Measurements from ENCODE around the gene UBE2D2. TPM values are rescaled to one million over a fixed set of nuclear protein-coding genes. Genes with fewer than 3 reads are reported as not detected.

Gene UBE2D2
- total and polyA plus RNA-seq, 10 of the 15 experiments (the other 5 are each of a cell fraction or from before 2014, with no cell fraction given) = 58.6 to 245 (median 128) TPM

DNA sequence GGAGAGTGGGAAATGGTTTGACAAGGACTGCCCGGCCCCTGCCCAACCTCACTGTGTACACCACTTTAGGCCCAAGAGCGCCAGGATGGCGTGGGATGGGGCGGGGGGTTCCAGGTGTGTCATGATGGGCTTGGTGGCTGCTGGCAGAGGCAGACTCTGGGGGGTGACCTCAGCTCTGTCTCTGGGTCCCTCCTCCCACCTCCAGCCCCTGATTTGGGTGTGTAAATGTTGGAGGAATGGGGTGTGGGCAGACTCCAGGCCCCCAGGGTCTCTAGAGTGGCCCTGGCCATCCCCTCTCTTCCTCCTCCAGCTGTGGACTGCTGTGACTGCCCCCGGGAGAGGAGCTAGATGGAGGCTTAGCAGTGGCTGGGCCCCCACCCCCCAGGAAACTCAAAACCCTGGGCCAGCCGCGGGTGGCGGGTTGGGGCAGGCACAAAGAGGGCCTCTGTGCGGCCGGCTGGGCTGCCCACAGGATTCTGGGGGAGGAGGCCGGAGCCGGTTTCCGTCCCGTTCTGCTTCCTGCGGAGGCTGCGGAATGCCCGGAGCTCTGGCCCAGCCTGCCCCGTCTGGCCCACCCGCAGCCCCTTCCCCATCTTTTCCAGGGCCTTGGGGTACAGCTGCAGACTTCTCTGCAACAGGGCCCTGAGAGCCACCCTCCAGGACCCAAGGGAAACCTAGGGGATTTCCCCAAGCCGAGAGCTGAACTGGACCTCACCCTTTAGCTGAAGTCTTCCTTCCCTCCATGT is 110.1 kb downstream of the UBE2D2 start (continued):
- TF ChIP-seq, protein P1, sequence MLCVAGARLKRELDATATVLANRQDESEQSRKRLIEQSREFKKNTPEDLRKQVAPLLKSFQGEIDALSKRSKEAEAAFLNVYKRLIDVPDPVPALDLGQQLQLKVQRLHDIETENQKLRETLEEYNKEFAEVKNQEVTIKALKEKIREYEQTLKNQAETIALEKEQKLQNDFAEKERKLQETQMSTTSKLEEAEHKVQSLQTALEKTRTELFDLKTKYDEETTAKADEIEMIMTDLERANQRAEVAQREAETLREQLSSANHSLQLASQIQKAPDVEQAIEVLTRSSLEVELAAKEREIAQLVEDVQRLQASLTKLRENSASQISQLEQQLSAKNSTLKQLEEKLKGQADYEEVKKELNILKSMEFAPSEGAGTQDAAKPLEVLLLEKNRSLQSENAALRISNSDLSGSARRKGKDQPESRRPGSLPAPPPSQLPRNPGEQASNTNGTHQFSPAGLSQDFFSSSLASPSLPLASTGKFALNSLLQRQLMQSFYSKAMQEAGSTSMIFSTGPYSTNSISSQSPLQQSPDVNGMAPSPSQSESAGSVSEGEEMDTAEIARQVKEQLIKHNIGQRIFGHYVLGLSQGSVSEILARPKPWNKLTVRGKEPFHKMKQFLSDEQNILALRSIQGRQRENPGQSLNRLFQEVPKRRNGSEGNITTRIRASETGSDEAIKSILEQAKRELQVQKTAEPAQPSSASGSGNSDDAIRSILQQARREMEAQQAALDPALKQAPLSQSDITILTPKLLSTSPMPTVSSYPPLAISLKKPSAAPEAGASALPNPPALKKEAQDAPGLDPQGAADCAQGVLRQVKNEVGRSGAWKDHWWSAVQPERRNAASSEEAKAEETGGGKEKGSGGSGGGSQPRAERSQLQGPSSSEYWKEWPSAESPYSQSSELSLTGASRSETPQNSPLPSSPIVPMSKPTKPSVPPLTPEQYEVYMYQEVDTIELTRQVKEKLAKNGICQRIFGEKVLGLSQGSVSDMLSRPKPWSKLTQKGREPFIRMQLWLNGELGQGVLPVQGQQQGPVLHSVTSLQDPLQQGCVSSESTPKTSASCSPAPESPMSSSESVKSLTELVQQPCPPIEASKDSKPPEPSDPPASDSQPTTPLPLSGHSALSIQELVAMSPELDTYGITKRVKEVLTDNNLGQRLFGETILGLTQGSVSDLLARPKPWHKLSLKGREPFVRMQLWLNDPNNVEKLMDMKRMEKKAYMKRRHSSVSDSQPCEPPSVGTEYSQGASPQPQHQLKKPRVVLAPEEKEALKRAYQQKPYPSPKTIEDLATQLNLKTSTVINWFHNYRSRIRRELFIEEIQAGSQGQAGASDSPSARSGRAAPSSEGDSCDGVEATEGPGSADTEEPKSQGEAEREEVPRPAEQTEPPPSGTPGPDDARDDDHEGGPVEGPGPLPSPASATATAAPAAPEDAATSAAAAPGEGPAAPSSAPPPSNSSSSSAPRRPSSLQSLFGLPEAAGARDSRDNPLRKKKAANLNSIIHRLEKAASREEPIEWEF (IDR thresholded peaks at IDR 0.05; ENCODE audit: insufficient replicate concordance, low read depth, low read length) = no peak
- TF ChIP-seq ATF7 (IDR thresholded peaks at IDR 0.05; ENCODE audit: low read depth) = no peak
- TF ChIP-seq CREM (IDR thresholded peaks at IDR 0.05; ENCODE audit: low read depth) = peak; percentile 13; the same call in 1 of the 2 replicates
- no peak for TF ChIP-seq LARP7 (IDR thresholded peaks at IDR 0.05)
- TF ChIP-seq BCL3 (IDR thresholded peaks at IDR 0.05; ENCODE audit: borderline replicate concordance, insufficient read depth, low read depth, low read length, poor library complexity, severe bottlenecking) = peak; percentile 80
- peak in 1 of 2 experiments; percentile 59; a peak in 1 of 3 replicates for TF ChIP-seq EGR1 (IDR thresholded peaks at IDR 0.05; ENCODE audit: borderline replicate concordance in 1 of 2, low read depth in 2 of 2, low read length in 2 of 2)
- no peak for TF ChIP-seq ZBTB33 (IDR thresholded peaks at IDR 0.05)
- 0 out of 2 replicates have a peak, but pooled peaks have one; percentile 16 for TF ChIP-seq TAF1 (IDR thresholded peaks at IDR 0.05; ENCODE audit: borderline replicate concordance, low read depth, low read length)
- TF ChIP-seq SPI1 (IDR thresholded peaks at IDR 0.05; ENCODE audit: borderline replicate concordance, insufficient read depth, low read depth, low read length) = no peak
- TF ChIP-seq GATAD2B (conservative IDR thresholded peaks at IDR 0.05; ENCODE audit: low read depth) = peak; percentile 81; the same call in 1 of the 2 replicates
- TF ChIP-seq MEF2B (IDR thresholded peaks at IDR 0.05; ENCODE audit: partially characterized antibody, poor library complexity, severe bottlenecking) = peak; percentile 78
- no peak for TF ChIP-seq HDGF (IDR thresholded peaks at IDR 0.05)
- TF ChIP-seq, protein P2, sequence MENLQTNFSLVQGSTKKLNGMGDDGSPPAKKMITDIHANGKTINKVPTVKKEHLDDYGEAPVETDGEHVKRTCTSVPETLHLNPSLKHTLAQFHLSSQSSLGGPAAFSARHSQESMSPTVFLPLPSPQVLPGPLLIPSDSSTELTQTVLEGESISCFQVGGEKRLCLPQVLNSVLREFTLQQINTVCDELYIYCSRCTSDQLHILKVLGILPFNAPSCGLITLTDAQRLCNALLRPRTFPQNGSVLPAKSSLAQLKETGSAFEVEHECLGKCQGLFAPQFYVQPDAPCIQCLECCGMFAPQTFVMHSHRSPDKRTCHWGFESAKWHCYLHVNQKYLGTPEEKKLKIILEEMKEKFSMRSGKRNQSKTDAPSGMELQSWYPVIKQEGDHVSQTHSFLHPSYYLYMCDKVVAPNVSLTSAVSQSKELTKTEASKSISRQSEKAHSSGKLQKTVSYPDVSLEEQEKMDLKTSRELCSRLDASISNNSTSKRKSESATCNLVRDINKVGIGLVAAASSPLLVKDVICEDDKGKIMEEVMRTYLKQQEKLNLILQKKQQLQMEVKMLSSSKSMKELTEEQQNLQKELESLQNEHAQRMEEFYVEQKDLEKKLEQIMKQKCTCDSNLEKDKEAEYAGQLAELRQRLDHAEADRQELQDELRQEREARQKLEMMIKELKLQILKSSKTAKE (IDR thresholded peaks at IDR 0.05; ENCODE audit: low read depth, poor library complexity, severe bottlenecking) = no peak
- TF ChIP-seq BHLHE40 (IDR thresholded peaks at IDR 0.05; ENCODE audit: borderline replicate concordance in 1 of 2, low read depth in 2 of 2, low read length in 1 of 2) = 0 out of 4 replicates have a peak, but pooled peaks of 1 of the 2 experiments have one; percentile 23
